ACC112 (cell line): Measurements from ENCODE around the gene TSHR.
A peak's percentile ranks its signal among the peaks of the same experiment; 100 is the strongest.
"Not testable (repeated sequence)": the region's sequence is repeated elsewhere in the genome, so short reads cannot be mapped to it uniquely, and the experiment has no call there.

Experiments used
- H2AFZ ChIP-seq: fragments of 200-600 bp; sonication (generic); one replicate; pipeline ENCODE4 v1.6.0; 2017; ENCODE audit warnings: antibody characterized with exemption, low read length; ENCODE audit not compliant: unreplicated experiment
- H3K27ac ChIP-seq: fragments of 200-600 bp; sonication (generic); 2 replicates; pipeline ENCODE4 v1.5.1; 2014; ENCODE audit warnings: low read depth, mild to moderate bottlenecking, antibody characterized with exemption, low read length, moderate library complexity
- H3K27me3 ChIP-seq: fragments of 200-600 bp; sonication (generic); 2 replicates; pipeline ENCODE4 v1.6.1; 2014; ENCODE audit warnings: mild to moderate bottlenecking, antibody characterized with exemption, low read length, moderate library complexity, mixed read lengths; ENCODE audit not compliant: insufficient read depth
- H3K36me3 ChIP-seq: fragments of 200-600 bp; sonication (generic); 2 replicates; pipeline ENCODE4 v1.6.1; 2016; ENCODE audit warnings: mild to moderate bottlenecking, antibody characterized with exemption, low read length, moderate library complexity, mixed read lengths; ENCODE audit not compliant: insufficient read depth
- H3K4me1 ChIP-seq: fragments of 200-600 bp; sonication (generic); one replicate; pipeline ENCODE4 v1.6.1; 2016; ENCODE audit warnings: low read length, mixed read lengths; ENCODE audit not compliant: insufficient read depth, unreplicated experiment, control insufficient read depth
- H3K4me3 ChIP-seq: fragments of 200-600 bp; sonication (generic); 2 replicates; pipeline ENCODE4 v1.5.1; 2014; ENCODE audit warnings: mild to moderate bottlenecking, low read depth, low read length
- H3K79me2 ChIP-seq: fragments of 200-600 bp; sonication (generic); one replicate; pipeline ENCODE4 v1.6.0; 2016; ENCODE audit warnings: low read length; ENCODE audit not compliant: control insufficient read depth, unreplicated experiment, insufficient read depth

The TSHR gene

GRCh38 chr14:80951491-80951890, 3.9 kb upstream of the TSHR start:
- no peak overlapping the region for H2AFZ ChIP-seq
- H3K79me2 ChIP-seq, result no peaks in the 10 kb centered on the region

GRCh38 chr14:80953211-80953610, 2.2 kb upstream of the TSHR start:
- not testable (repeated sequence) for H3K79me2 ChIP-seq, H3K4me1 ChIP-seq, H3K27ac ChIP-seq, H3K36me3 ChIP-seq, H2AFZ ChIP-seq, H3K4me3 ChIP-seq
- peaks cover 56% of the 10 kb centered on the region for H3K27me3 ChIP-seq

More at GRCh38 chr14:80951491-80951890, 3.9 kb upstream of the TSHR start:
- H3K27ac ChIP-seq, result no peak overlapping the region
- H3K4me1 ChIP-seq, result peaks cover 6% of the 10 kb centered on the region
- H3K36me3 ChIP-seq, result no peaks in the 10 kb centered on the region
- peaks cover 40% of the 10 kb centered on the region for H3K27me3 ChIP-seq
- H3K4me3 ChIP-seq, result no peak overlapping the region

GRCh38 chr14:80954687-80955299, 628 bp upstream of the TSHR start:
- H3K36me3 ChIP-seq, result no peaks in the 10 kb centered on the region

GRCh38 chr14:80956102-80956501, 681 bp downstream of the TSHR start:
- H3K79me2 ChIP-seq, result no peaks in the 10 kb centered on the region
- peaks cover 34% of the 10 kb centered on the region for H3K27me3 ChIP-seq
- no peaks in the 10 kb centered on the region for H3K36me3 ChIP-seq
- no peak overlapping the region for H2AFZ ChIP-seq
- H3K27ac ChIP-seq, result no peak overlapping the region
- H3K4me1 ChIP-seq, result peaks cover 6% of the 10 kb centered on the region
- no peak overlapping the region for H3K4me3 ChIP-seq

More at GRCh38 chr14:80954687-80955299, 628 bp upstream of the TSHR start:
- Histone ChIP-seq H3K79me2 (no peaks in the 10 kb centered on the region), H3K4me3 (peak overlapping the region; percentile 94), H3K27ac (no peak overlapping the region), H2AFZ (peak overlapping the region; percentile 90), H3K4me1 (peaks cover 6% of the 10 kb centered on the region), H3K27me3 (peaks cover 44% of the 10 kb centered on the region)

GRCh38 chr14:80956922-80957321, 1.5 kb downstream of the TSHR start:
- H3K27ac ChIP-seq, result no peak overlapping the region

DNA sequence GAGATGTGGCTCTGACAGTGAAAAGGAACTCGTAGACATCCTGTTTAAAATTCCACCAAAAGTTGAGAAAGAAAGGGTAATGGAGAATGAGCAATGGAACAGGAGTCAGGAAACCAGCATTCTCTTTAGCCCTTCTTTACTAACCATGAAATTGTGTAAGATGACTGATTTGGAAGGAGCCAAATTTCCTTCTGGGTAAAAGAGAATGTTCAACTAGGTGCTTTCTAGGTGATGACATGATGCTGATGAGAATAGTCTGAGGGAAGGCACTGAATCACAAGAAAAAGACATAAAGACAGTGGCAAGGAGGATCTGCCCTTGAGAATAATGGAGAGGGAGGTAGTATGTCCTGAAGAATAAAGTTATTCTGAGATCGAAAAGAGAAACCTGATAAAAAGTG, 2.2 kb downstream of the TSHR start:
- H2AFZ ChIP-seq, result no peak overlapping the region
- H3K79me2 ChIP-seq, result no peaks in the 10 kb centered on the region

More at GRCh38 chr14:80956922-80957321, 1.5 kb downstream of the TSHR start:
- Histone ChIP-seq H3K4me3 (no peak overlapping the region), H3K4me1 (peaks cover 6% of the 10 kb centered on the region), H2AFZ (no peak overlapping the region), H3K79me2 (no peaks in the 10 kb centered on the region), H3K27me3 (peaks cover 34% of the 10 kb centered on the region), H3K36me3 (no peaks in the 10 kb centered on the region)

GRCh38 chr14:80958226-80958625, 2.8 kb downstream of the TSHR start:
- Histone ChIP-seq H3K4me3 (no peak overlapping the region), H3K27me3 (peaks cover 34% of the 10 kb centered on the region), H3K79me2 (no peaks in the 10 kb centered on the region), H2AFZ (no peak overlapping the region), H3K36me3 (no peaks in the 10 kb centered on the region), H3K27ac (no peak overlapping the region), H3K4me1 (peaks cover 6% of the 10 kb centered on the region)

More for the DNA sequence above, 2.2 kb downstream of the TSHR start:
- Histone ChIP-seq H3K4me1 (peaks cover 6% of the 10 kb centered on the region), H3K27ac (no peak overlapping the region), H3K27me3 (peaks cover 34% of the 10 kb centered on the region), H3K4me3 (no peak overlapping the region), H3K36me3 (no peaks in the 10 kb centered on the region)

GRCh38 chr14:80958939-80959338, 3.5 kb downstream of the TSHR start:
- H3K4me1 ChIP-seq, result peaks cover 6% of the 10 kb centered on the region
- H3K27ac ChIP-seq, result no peak overlapping the region
- H3K79me2 ChIP-seq, result no peaks in the 10 kb centered on the region
- H3K36me3 ChIP-seq, result no peaks in the 10 kb centered on the region
- H3K4me3 ChIP-seq, result no peak overlapping the region
- peak overlapping the region; percentile 71 for H2AFZ ChIP-seq
- peaks cover 39% of the 10 kb centered on the region for H3K27me3 ChIP-seq

GRCh38 chr14:80959496-80959895, 4.1 kb downstream of the TSHR start:
- peak overlapping the region; percentile 71 for H2AFZ ChIP-seq
- no peaks in the 10 kb centered on the region for H3K79me2 ChIP-seq
- no peak overlapping the region for H3K27ac ChIP-seq
- no peaks in the 10 kb centered on the region for H3K36me3 ChIP-seq
- peaks cover 2% of the 10 kb centered on the region for H3K4me1 ChIP-seq
- peaks cover 40% of the 10 kb centered on the region for H3K27me3 ChIP-seq
- peak overlapping the region; percentile 51; the same call in 1 of the 2 replicates for H3K4me3 ChIP-seq

DNA sequence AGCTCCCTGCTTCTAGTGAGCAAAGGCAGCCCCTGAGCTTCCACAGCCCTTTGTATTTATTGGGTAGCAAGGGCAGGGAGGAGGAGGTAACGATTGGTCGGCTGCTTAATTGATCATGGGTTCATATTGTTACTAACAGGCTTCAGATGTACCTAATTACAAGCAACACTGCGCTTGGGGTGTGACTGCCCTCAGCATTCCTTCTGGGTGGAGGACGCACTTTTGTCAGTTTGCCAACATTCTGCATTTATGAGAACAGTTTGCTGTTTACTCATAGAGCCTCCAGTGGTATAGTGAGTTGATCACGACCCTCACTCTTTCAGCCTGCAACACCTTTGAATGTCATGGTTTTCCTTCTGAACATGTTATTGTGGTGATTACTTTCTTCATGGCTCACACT, 9.6 kb downstream of the TSHR start:
- Histone ChIP-seq H3K27me3 (peaks cover 54% of the 10 kb centered on the region), H2AFZ (no peak overlapping the region), H3K4me1 (no peaks in the 10 kb centered on the region), H3K4me3 (no peak overlapping the region), H3K27ac (no peak overlapping the region), H3K36me3 (no peaks in the 10 kb centered on the region), H3K79me2 (no peaks in the 10 kb centered on the region)

- Histone ChIP-seq H2AFZ (no peak overlapping the region), H3K27ac (no peak overlapping the region), H3K79me2 (no peaks in the 10 kb centered on the region), H3K36me3 (no peaks in the 10 kb centered on the region), H3K27me3 (peaks cover 73% of the 10 kb centered on the region), H3K4me1 (no peaks in the 10 kb centered on the region), H3K4me3 (no peak overlapping the region)
Measured at GRCh38 chr14:80973931-80974641, 18.7 kb downstream of the TSHR start.
